ENCODE data around the gene ARMC9.
"Not testable (repeated sequence)": the region's sequence is repeated elsewhere in the genome, so short reads cannot be mapped to it uniquely, and the experiment has no call there.

ARMC9 gene

GRCh38 chr2:231342061-231342711, 143.8 kb downstream of the ARMC9 start:
- Histone ChIP-seq H3K27me3 (ENCODE audit: control insufficient read depth in 5 of 5, insufficient read depth in 4 of 5, low read length in 5 of 5) (no peaks in the 10 kb centered on the region), H3K9ac (ENCODE audit: low read length in 5 of 5) (no peak overlapping the region), H3K9me3 (ENCODE audit: control insufficient read depth in 5 of 5, low read length in 5 of 5) (no peaks in the 10 kb centered on the region), H3K36me3 (ENCODE audit: control insufficient read depth in 5 of 5, insufficient read depth in 5 of 5, low read length in 5 of 5) (no peaks in the 10 kb centered on the region), H3K4me3 (ENCODE audit: low read depth in 1 of 5, low read length in 5 of 5) (no peak overlapping the region), H3K4me1 (ENCODE audit: control insufficient read depth in 5 of 5, insufficient read depth in 5 of 5, low read length in 5 of 5) (peaks cover 0 to 9% (median 0%) of the 10 kb centered on the region in 5 donors), H3K27ac (ENCODE audit: low read depth, low read length) (peak overlapping the region; percentile 32)

- Histone ChIP-seq H3K9ac (ENCODE audit: low read length in 5 of 5) (no peak overlapping the region), H3K27me3 (ENCODE audit: control insufficient read depth in 5 of 5, insufficient read depth in 4 of 5, low read length in 5 of 5) (no peaks in the 10 kb centered on the region), H3K36me3 (ENCODE audit: control insufficient read depth in 5 of 5, insufficient read depth in 5 of 5, low read length in 5 of 5) (no peaks in the 10 kb centered on the region), H3K9me3 (ENCODE audit: control insufficient read depth in 5 of 5, low read length in 5 of 5) (no peaks in the 10 kb centered on the region), H3K27ac (ENCODE audit: low read depth, low read length) (peak overlapping the region; percentile 32), H3K4me1 (ENCODE audit: control insufficient read depth in 5 of 5, insufficient read depth in 5 of 5, low read length in 5 of 5) (peaks cover 0 to 9% (median 0%) of the 10 kb centered on the region in 5 donors), H3K4me3 (ENCODE audit: low read depth in 1 of 5, low read length in 5 of 5) (no peak overlapping the region)
These were observed 144.7 kb downstream of the ARMC9 start for GRCh38 chr2:231343006-231343710.

- no peak overlapping the region for H3K4me3 ChIP-seq (ENCODE audit: low read depth in 1 of 5, low read length in 5 of 5)
- H3K27me3 ChIP-seq (ENCODE audit: control insufficient read depth in 5 of 5, insufficient read depth in 4 of 5, low read length in 5 of 5), result no peaks in the 10 kb centered on the region
- H3K9me3 ChIP-seq (ENCODE audit: control insufficient read depth in 5 of 5, low read length in 5 of 5), result no peaks in the 10 kb centered on the region
- no peaks in the 10 kb centered on the region for H3K36me3 ChIP-seq (ENCODE audit: control insufficient read depth in 5 of 5, insufficient read depth in 5 of 5, low read length in 5 of 5)
- peaks cover 0 to 11% (median 0%) of the 10 kb centered on the region in 5 donors for H3K4me1 ChIP-seq (ENCODE audit: control insufficient read depth in 5 of 5, insufficient read depth in 5 of 5, low read length in 5 of 5)
- no peak overlapping the region for H3K9ac ChIP-seq (ENCODE audit: low read length in 5 of 5)
- no peak overlapping the region for H3K27ac ChIP-seq (ENCODE audit: low read depth, low read length)
These were observed 145.6 kb downstream of the ARMC9 start for GRCh38 chr2:231343988-231344387.

GRCh38 chr2:231344851-231345250, 146.4 kb downstream of the ARMC9 start:
- Histone ChIP-seq H3K9ac (ENCODE audit: low read length in 5 of 5) (no peak overlapping the region), H3K27ac (ENCODE audit: low read depth, low read length) (no peak overlapping the region), H3K36me3 (ENCODE audit: control insufficient read depth in 5 of 5, insufficient read depth in 5 of 5, low read length in 5 of 5) (no peaks in the 10 kb centered on the region), H3K9me3 (ENCODE audit: control insufficient read depth in 5 of 5, low read length in 5 of 5) (no peaks in the 10 kb centered on the region), H3K4me3 (ENCODE audit: low read depth in 1 of 5, low read length in 5 of 5) (no peak overlapping the region), H3K27me3 (ENCODE audit: control insufficient read depth in 5 of 5, insufficient read depth in 4 of 5, low read length in 5 of 5) (no peaks in the 10 kb centered on the region), H3K4me1 (ENCODE audit: control insufficient read depth in 5 of 5, insufficient read depth in 5 of 5, low read length in 5 of 5) (peaks cover 0 to 11% (median 0%) of the 10 kb centered on the region in 5 donors)

- Histone ChIP-seq H3K9me3 (ENCODE audit: control insufficient read depth in 5 of 5, low read length in 5 of 5) (no peaks in the 10 kb centered on the region), H3K9ac (ENCODE audit: low read length in 5 of 5) (no peak overlapping the region), H3K27me3 (ENCODE audit: control insufficient read depth in 5 of 5, insufficient read depth in 4 of 5, low read length in 5 of 5) (no peaks in the 10 kb centered on the region), H3K4me3 (ENCODE audit: low read depth in 1 of 5, low read length in 5 of 5) (no peak overlapping the region), H3K36me3 (ENCODE audit: control insufficient read depth in 5 of 5, insufficient read depth in 5 of 5, low read length in 5 of 5) (no peaks in the 10 kb centered on the region), H3K27ac (ENCODE audit: low read depth, low read length) (no peak overlapping the region), H3K4me1 (ENCODE audit: control insufficient read depth in 5 of 5, insufficient read depth in 5 of 5, low read length in 5 of 5) (peaks cover 0 to 7% (median 0%) of the 10 kb centered on the region in 5 donors)
These were observed 148.7 kb downstream of the ARMC9 start for GRCh38 chr2:231347081-231347480.

- no peak overlapping the region for H3K4me3 ChIP-seq (ENCODE audit: low read depth in 1 of 5, low read length in 5 of 5)
- H3K27me3 ChIP-seq (ENCODE audit: control insufficient read depth in 5 of 5, insufficient read depth in 4 of 5, low read length in 5 of 5), result no peaks in the 10 kb centered on the region
- H3K36me3 ChIP-seq (ENCODE audit: control insufficient read depth in 5 of 5, insufficient read depth in 5 of 5, low read length in 5 of 5), result no peaks in the 10 kb centered on the region
- no peak overlapping the region for H3K27ac ChIP-seq (ENCODE audit: low read depth, low read length)
- peaks cover 0 to 7% (median 0%) of the 10 kb centered on the region in 5 donors for H3K4me1 ChIP-seq (ENCODE audit: control insufficient read depth in 5 of 5, insufficient read depth in 5 of 5, low read length in 5 of 5)
- no peak overlapping the region for H3K9ac ChIP-seq (ENCODE audit: low read length in 5 of 5)
- H3K9me3 ChIP-seq (ENCODE audit: control insufficient read depth in 5 of 5, low read length in 5 of 5), result no peaks in the 10 kb centered on the region
These were observed 149.2 kb downstream of the ARMC9 start for GRCh38 chr2:231347638-231348037.

GRCh38 chr2:231348173-231348572, 149.7 kb downstream of the ARMC9 start:
- Histone ChIP-seq H3K4me3 (ENCODE audit: low read depth in 1 of 5, low read length in 5 of 5) (no peak overlapping the region), H3K27ac (ENCODE audit: low read depth, low read length) (no peak overlapping the region), H3K4me1 (ENCODE audit: control insufficient read depth in 5 of 5, insufficient read depth in 5 of 5, low read length in 5 of 5) (peaks cover 0 to 3% (median 0%) of the 10 kb centered on the region in 5 donors), H3K9ac (ENCODE audit: low read length in 5 of 5) (no peak overlapping the region), H3K36me3 (ENCODE audit: control insufficient read depth in 5 of 5, insufficient read depth in 5 of 5, low read length in 5 of 5) (no peaks in the 10 kb centered on the region), H3K9me3 (ENCODE audit: control insufficient read depth in 5 of 5, low read length in 5 of 5) (no peaks in the 10 kb centered on the region), H3K27me3 (ENCODE audit: control insufficient read depth in 5 of 5, insufficient read depth in 4 of 5, low read length in 5 of 5) (no peaks in the 10 kb centered on the region)

- no peaks in the 10 kb centered on the region for H3K27me3 ChIP-seq (ENCODE audit: control insufficient read depth in 5 of 5, insufficient read depth in 4 of 5, low read length in 5 of 5)
- H3K9ac ChIP-seq (ENCODE audit: low read length in 5 of 5), result no peak overlapping the region
- no peaks in the 10 kb centered on the region for H3K36me3 ChIP-seq (ENCODE audit: control insufficient read depth in 5 of 5, insufficient read depth in 5 of 5, low read length in 5 of 5)
- H3K4me1 ChIP-seq (ENCODE audit: control insufficient read depth in 5 of 5, insufficient read depth in 5 of 5, low read length in 5 of 5), result peaks cover 0 to 3% (median 0%) of the 10 kb centered on the region in 5 donors
- H3K4me3 ChIP-seq (ENCODE audit: low read depth in 1 of 5, low read length in 5 of 5), result no peak overlapping the region
- no peaks in the 10 kb centered on the region for H3K9me3 ChIP-seq (ENCODE audit: control insufficient read depth in 5 of 5, low read length in 5 of 5)
- no peak overlapping the region for H3K27ac ChIP-seq (ENCODE audit: low read depth, low read length)
These were observed 150.4 kb downstream of the ARMC9 start for GRCh38 chr2:231348704-231349373.

GRCh38 chr2:231349374-231349735, 150.9 kb downstream of the ARMC9 start:
- H3K27me3 ChIP-seq (ENCODE audit: control insufficient read depth in 5 of 5, insufficient read depth in 4 of 5, low read length in 5 of 5); H3K27ac ChIP-seq (ENCODE audit: low read depth, low read length); H3K9me3 ChIP-seq (ENCODE audit: control insufficient read depth in 5 of 5, low read length in 5 of 5); H3K9ac ChIP-seq (ENCODE audit: low read length in 5 of 5); H3K36me3 ChIP-seq (ENCODE audit: control insufficient read depth in 5 of 5, insufficient read depth in 5 of 5, low read length in 5 of 5); H3K4me3 ChIP-seq (ENCODE audit: low read depth in 1 of 5, low read length in 5 of 5); H3K4me1 ChIP-seq (ENCODE audit: control insufficient read depth in 5 of 5, insufficient read depth in 5 of 5, low read length in 5 of 5): not testable (repeated sequence)

GRCh38 chr2:231351648-231352047, 153.2 kb downstream of the ARMC9 start:
- Histone ChIP-seq H3K9me3 (ENCODE audit: control insufficient read depth in 5 of 5, low read length in 5 of 5) (no peaks in the 10 kb centered on the region), H3K4me1 (ENCODE audit: control insufficient read depth in 5 of 5, insufficient read depth in 5 of 5, low read length in 5 of 5) (peaks cover 0 to 3% (median 0%) of the 10 kb centered on the region in 5 donors), H3K4me3 (ENCODE audit: low read depth in 1 of 5, low read length in 5 of 5) (no peak overlapping the region), H3K9ac (ENCODE audit: low read length in 5 of 5) (no peak overlapping the region), H3K36me3 (ENCODE audit: control insufficient read depth in 5 of 5, insufficient read depth in 5 of 5, low read length in 5 of 5) (no peaks in the 10 kb centered on the region), H3K27me3 (ENCODE audit: control insufficient read depth in 5 of 5, insufficient read depth in 4 of 5, low read length in 5 of 5) (no peaks in the 10 kb centered on the region), H3K27ac (ENCODE audit: low read depth, low read length) (no peak overlapping the region)
